22Rv1 (cell line): ENCODE measurements around the gene PHF24.

ENCODE experiments used
- H3K27ac ChIP-seq: fragments of 450-650 bp; 2 replicates; pipeline ENCODE4 v1.5.1; 2017
- CTCF ChIP-seq: fragments of 450-650 bp; IDR thresholded peaks from 2 replicates; pipeline ENCODE4 v1.5.1; 2017; ENCODE audit warnings: mild to moderate bottlenecking
- ZFX ChIP-seq: fragments of 450-650 bp; IDR thresholded peaks from 2 replicates; pipeline ENCODE4 v1.6.1; 2017; ENCODE audit warnings: antibody characterized with exemption, borderline replicate concordance

PHF24 gene

GRCh38 chr9:34989946-34990635 is 32.0 kb downstream of the PHF24 start:
- TF ChIP-seq ZFX (no peak), CTCF (no peak)

GRCh38 chr9:34990908-34991606 is 33.0 kb downstream of the PHF24 start:
- H3K27ac ChIP-seq, result peak overlapping the region; percentile 72; the same call in 1 of the 2 replicates
- TF ChIP-seq CTCF, result no peak
- no peak for TF ChIP-seq ZFX

More at GRCh38 chr9:34989946-34990635, 32.0 kb downstream of the PHF24 start:
- peak overlapping the region; percentile 72 for H3K27ac ChIP-seq

- peak overlapping the region; percentile 53 for H3K27ac ChIP-seq
Observed at GRCh38 chr9:34991607-34992375, 33.7 kb downstream of the PHF24 start.

GRCh38 chr9:34992376-34992951 is 34.4 kb downstream of the PHF24 start:
- no peak for TF ChIP-seq CTCF
- TF ChIP-seq ZFX, result no peak
- peak overlapping the region; percentile 53 for H3K27ac ChIP-seq

More at GRCh38 chr9:34991607-34992375, 33.7 kb downstream of the PHF24 start:
- no peak for TF ChIP-seq ZFX
- TF ChIP-seq CTCF, result no peak

GRCh38 chr9:34993502-34994259 is 35.6 kb downstream of the PHF24 start:
- TF ChIP-seq CTCF (no peak), ZFX (no peak)
- peak overlapping the region; percentile 36 for H3K27ac ChIP-seq

- TF ChIP-seq CTCF (peak; percentile 81), ZFX (no peak)
- H3K27ac ChIP-seq, result peak overlapping the region; percentile 36
Observed at GRCh38 chr9:34994260-34994899, 36.3 kb downstream of the PHF24 start.
